ENCODE data around the gene TNS1. TPM values are rescaled to one million over a fixed set of nuclear protein-coding genes. Genes with fewer than 3 reads are reported as not detected.

The TNS1 gene
- polyA plus RNA-seq, 1 of the 3 experiments (the other 2 are of a cell fraction): 12.1 TPM

- Histone ChIP-seq H2AFZ (ENCODE audit: low read depth) (no peak overlapping the region), H3K9me2 (no peaks in the 10 kb centered on the region), H4K20me1 (ENCODE audit: insufficient read depth) (no peaks in the 10 kb centered on the region), H3F3A (replicated peaks; ENCODE audit: insufficient read depth) (no peaks in the 10 kb centered on the region), H3K27me3 (ENCODE audit: insufficient read depth) (peaks cover 14% of the 10 kb centered on the region; the same call in 1 of the 2 replicates), H3K27ac (ENCODE audit: low read depth in 2 of 2, low read length in 1 of 2) (no peak overlapping the region), H3K4me2 (no peak overlapping the region), H3K36me3 (replicated peaks in 1 of 2; ENCODE audit: control insufficient read depth in 1 of 2, insufficient read depth in 2 of 2, low read length in 1 of 2) (no peaks in the 10 kb centered on the region), H3K9ac (no peak overlapping the region), H3K4me3 (ENCODE audit: low read depth in 2 of 2, low read length in 1 of 2) (no peak overlapping the region), H3K9me3 (no peaks in the 10 kb centered on the region), H3K4me1 (ENCODE audit: control insufficient read depth in 1 of 2, insufficient read depth in 2 of 2, low read depth in 1 of 2, low read length in 1 of 2) (no peaks in the 10 kb centered on the region), H3K79me2 (ENCODE audit: insufficient read depth) (no peaks in the 10 kb centered on the region)
- TF ChIP-seq MXI1 (IDR thresholded peaks at IDR 0.05; ENCODE audit: low read depth, low read length) (no peak), CHD2 (IDR thresholded peaks at IDR 0.05; ENCODE audit: low read length, partially characterized antibody) (no peak), FOXM1 (IDR thresholded peaks at IDR 0.05; ENCODE audit: low read depth) (no peak), MEF2A (IDR thresholded peaks at IDR 0.05; ENCODE audit: borderline replicate concordance, low read depth) (no peak), ZBTB33 (IDR thresholded peaks at IDR 0.05; ENCODE audit: borderline replicate concordance, low read depth) (no peak), SMC3 (IDR thresholded peaks at IDR 0.05; ENCODE audit: low read depth, low read length) (no peak), RAD21 (IDR thresholded peaks at IDR 0.05; ENCODE audit: low read length) (no peak), JUND (IDR thresholded peaks at IDR 0.05) (no peak), POLR2AphosphoS5 (IDR thresholded peaks at IDR 0.05; ENCODE audit: low read depth, low read length) (no peak), RFX5 (IDR thresholded peaks at IDR 0.05; ENCODE audit: low read length) (no peak), MAX (IDR thresholded peaks at IDR 0.05; ENCODE audit: low read depth) (no peak), TEAD4 (IDR thresholded peaks at IDR 0.05; ENCODE audit: borderline replicate concordance, insufficient read depth) (no peak), GATA2 (CRISPR knock-in tag; IDR thresholded peaks at IDR 0.05) (no peak), IRF3 (IDR thresholded peaks at IDR 0.05; ENCODE audit: low read depth, low read length) (no peak), PBX3 (IDR thresholded peaks at IDR 0.05) (no peak), EP300 (IDR thresholded peaks at IDR 0.05; ENCODE audit: borderline replicate concordance in 1 of 2, low read depth in 1 of 2, low read length in 1 of 2) (no peak), REST (IDR thresholded peaks at IDR 0.05; ENCODE audit: low read depth, low read length) (no peak), FOXJ3 (CRISPR knock-in tag; IDR thresholded peaks at IDR 0.05) (no peak)
- 19% methylated on average over 2 of the region's 2 CpGs for WGBS (ENCODE audit: low lambda C conversion rate)
- no peak for DNase-seq
- POLR2A ChIA-PET: no interaction called here
- CTCF ChIA-PET: interaction anchor here (1.4 to 4.5 kb wide), 8 partner anchors 11 to 255 kb away, joined by 3 to 30 read pairs (median 4); no protein-coding TSS in a partner anchor
These were observed 38.1 kb upstream of the TNS1 start for GRCh38 chr2:218040883-218041282.
